ENCODE results near the gene FARP1. TPM values are rescaled to one million over a fixed set of nuclear protein-coding genes. Genes with fewer than 3 reads are reported as not detected.
"Not testable (repeated sequence)": the region's sequence is repeated elsewhere in the genome, so short reads cannot be mapped to it uniquely, and the experiment has no call there.

Gene FARP1
- total RNA-seq, 2 experiments from 2014 or later, result 0.29 to 0.34 TPM

GRCh38 chr13:98246538-98247172 is 103.8 kb downstream of the FARP1 start:
- CTCF ChIA-PET, result no interaction called here
- POLR2A ChIA-PET, result no interaction called here

GRCh38 chr13:98251708-98252107 is 108.8 kb downstream of the FARP1 start:
- CTCF ChIA-PET, result no interaction called here
- POLR2A ChIA-PET, result no interaction called here

- POLR2A ChIA-PET, result no interaction called here
- CTCF ChIA-PET, result no interaction called here
Observed at GRCh38 chr13:98252931-98253470, 110.1 kb downstream of the FARP1 start.

- POLR2A ChIA-PET, result no interaction called here
- CTCF ChIA-PET, result no interaction called here
Observed at GRCh38 chr13:98253526-98253925, 110.6 kb downstream of the FARP1 start.

GRCh38 chr13:98254513-98254912 is 111.6 kb downstream of the FARP1 start:
- POLR2A ChIA-PET, result no interaction called here
- CTCF ChIA-PET, result interaction anchor here (0.6 kb wide), 1 partner anchor 91 kb away, joined by 3 read pairs; no protein-coding TSS in a partner anchor

- ChIA-PET POLR2A (no interaction called here), CTCF (no interaction called here)
Observed at GRCh38 chr13:98258226-98258625, 115.3 kb downstream of the FARP1 start.

GRCh38 chr13:98260357-98261164 is 117.7 kb downstream of the FARP1 start:
- ChIA-PET CTCF (no interaction called here), POLR2A (no interaction called here)

GRCh38 chr13:98261165-98261702 is 118.3 kb downstream of the FARP1 start:
- CTCF ChIA-PET, result no interaction called here
- POLR2A ChIA-PET, result no interaction called here

- ChIA-PET CTCF (no interaction called here), POLR2A (no interaction called here)
Observed at GRCh38 chr13:98262292-98262691, 119.4 kb downstream of the FARP1 start.

GRCh38 chr13:98263841-98264240 is 120.9 kb downstream of the FARP1 start:
- POLR2A ChIA-PET, result no interaction called here
- CTCF ChIA-PET, result no interaction called here

GRCh38 chr13:98264877-98265276 is 122.0 kb downstream of the FARP1 start:
- CTCF ChIA-PET, result no interaction called here
- POLR2A ChIA-PET, result no interaction called here

GRCh38 chr13:98265692-98266551 is 123.0 kb downstream of the FARP1 start:
- CTCF ChIA-PET, result no interaction called here
- POLR2A ChIA-PET, result no interaction called here

- POLR2A ChIA-PET, result no interaction called here
- CTCF ChIA-PET, result no interaction called here
Observed at GRCh38 chr13:98267080-98267912, 124.4 kb downstream of the FARP1 start.

GRCh38 chr13:98269386-98269785 is 126.5 kb downstream of the FARP1 start:
- ChIA-PET CTCF (no interaction called here), POLR2A (no interaction called here)

- CTCF ChIA-PET, result no interaction called here
- POLR2A ChIA-PET, result no interaction called here
Observed at GRCh38 chr13:98270819-98271218, 127.9 kb downstream of the FARP1 start.

GRCh38 chr13:98271646-98272045 is 128.8 kb downstream of the FARP1 start:
- CTCF ChIA-PET, POLR2A ChIA-PET: not testable (repeated sequence)

- POLR2A ChIA-PET, result no interaction called here
Observed at GRCh38 chr13:98272549-98272948, 129.7 kb downstream of the FARP1 start.

GRCh38 chr13:98273067-98273823 is 130.4 kb downstream of the FARP1 start:
- CTCF ChIA-PET, result no interaction called here
- POLR2A ChIA-PET, result no interaction called here

More at GRCh38 chr13:98272549-98272948, 129.7 kb downstream of the FARP1 start:
- CTCF ChIA-PET, result no interaction called here
